Hepatocyte (in vitro differentiated cells): ENCODE results near the gene PLLP. TPM values are rescaled to one million over a fixed set of nuclear protein-coding genes. Genes with fewer than 3 reads are reported as not detected.

ENCODE experiments used
- DNase-seq: peaks from one replicate; pipeline ENCODE4 v3.0.0-alpha.2; 2016; ENCODE audit warnings: low spot score
- H2AFZ ChIP-seq: fragments of 200-600 bp; sonication (generic); 2 replicates; pipeline ENCODE4 v1.6.0; 2016; ENCODE audit warnings: antibody characterized with exemption, mild to moderate bottlenecking
- H3K27ac ChIP-seq: fragments of 200-600 bp; sonication (generic); 2 replicates; pipeline ENCODE4 v1.5.1; 2016; ENCODE audit warnings: mild to moderate bottlenecking
- H3K27me3 ChIP-seq: fragments of 200-600 bp; sonication (generic); 2 replicates; pipeline ENCODE4 v1.6.1; 2016
- H3K36me3 ChIP-seq: fragments of 200-600 bp; sonication (generic); replicated peaks from 2 replicates; pipeline ENCODE4 v1.5.1; 2016; ENCODE audit warnings: low read depth; ENCODE audit not compliant: insufficient read depth
- H3K4me1 ChIP-seq: fragments of 200-600 bp; sonication (generic); 2 replicates; pipeline ENCODE4 v1.5.1; 2016; ENCODE audit warnings: mild to moderate bottlenecking, moderate library complexity; ENCODE audit not compliant: insufficient read depth
- H3K4me2 ChIP-seq: fragments of 200-600 bp; sonication (generic); 2 replicates; pipeline ENCODE4 v1.6.0; 2016
- H3K4me3 ChIP-seq: fragments of 200-600 bp; sonication (generic); 2 replicates; pipeline ENCODE4 v1.5.1; 2016; ENCODE audit warnings: mild to moderate bottlenecking
- H3K79me2 ChIP-seq: fragments of 200-600 bp; sonication (generic); 2 replicates; pipeline ENCODE4 v1.6.0; 2017; ENCODE audit warnings: mild to moderate bottlenecking
- H3K9me2 ChIP-seq: fragments of 200-600 bp; sonication (generic); replicated peaks from 2 replicates; pipeline ENCODE4 v1.6.0; 2017; ENCODE audit warnings: mild to moderate bottlenecking; ENCODE audit not compliant: insufficient read depth
- H3K9me3 ChIP-seq: fragments of 200-600 bp; sonication (generic); 2 replicates; pipeline ENCODE4 v1.5.1; 2016; ENCODE audit warnings: low read depth, mild to moderate bottlenecking
- H4K20me1 ChIP-seq: fragments of 200-600 bp; sonication (generic); 2 replicates; pipeline ENCODE4 v1.6.0; 2016; ENCODE audit warnings: mild to moderate bottlenecking; ENCODE audit not compliant: insufficient read depth, poor library complexity, severe bottlenecking
- CTCF ChIP-seq: fragments of 200-600 bp; sonication (generic); IDR thresholded peaks from 2 replicates; pipeline ENCODE4 v1.5.1; 2016; ENCODE audit warnings: antibody characterized with exemption, mild to moderate bottlenecking; ENCODE audit not compliant: poor library complexity
- EZH2 ChIP-seq: fragments of 200-600 bp; sonication (generic); IDR thresholded peaks from 2 replicates; pipeline ENCODE4 v1.6.1; 2016; ENCODE audit warnings: antibody characterized with exemption, mild to moderate bottlenecking, borderline replicate concordance
- EZH2phosphoT487 ChIP-seq: fragments of 200-600 bp; sonication (generic); IDR thresholded peaks from one replicate; pipeline ENCODE4 v1.6.1; 2018; ENCODE audit warnings: antibody characterized with exemption, mild to moderate bottlenecking, low read depth, moderate library complexity; ENCODE audit not compliant: unreplicated experiment, severe bottlenecking
- WGBS: methylation state at CpG from one replicate; pipeline ENCODE4 v1.1.6; 2016; ENCODE audit warnings: low lambda C conversion rate; ENCODE audit errors: missing lambda C conversion rate; 5-methylcytosine and 5-hydroxymethylcytosine counted together
- polyA plus RNA-seq: library from polyadenylated mRNA; unstranded; fragments of >200 nt; fragmentation: Nextera tagmentation; extraction: Ambion mirVana; gene quantifications from 2 replicates; pipeline ENCODE4 v1.2.1, GENCODE V29; 2016
- total RNA-seq: library from RNA; depleted of rRNA; stranded (reverse); fragments of >200 nt; gene quantifications from 2 replicates; pipeline ENCODE4 v1.2.3, GENCODE V29; 2014

Gene PLLP
- total and polyA plus RNA-seq, 2 experiments from 2014 or later, result 38.7 to 42.3 TPM

GRCh38 chr16:57304169-57305061 lies 19.9 kb upstream of the PLLP start:
- Histone ChIP-seq H4K20me1 (no peaks in the 10 kb centered on the region), H3K4me2 (peak overlapping the region; percentile 22), H3K36me3 (no peaks in the 10 kb centered on the region), H3K79me2 (no peaks in the 10 kb centered on the region), H2AFZ (no peak overlapping the region), H3K9me2 (no peaks in the 10 kb centered on the region), H3K27me3 (no peaks in the 10 kb centered on the region), H3K9me3 (no peaks in the 10 kb centered on the region), H3K4me3 (no peak overlapping the region), H3K4me1 (peaks cover 12% of the 10 kb centered on the region), H3K27ac (peak overlapping the region; percentile 95)
- WGBS, result 80% methylated on average over 16 of the region's 16 CpGs
- no peak for TF ChIP-seq EZH2
- TF ChIP-seq EZH2phosphoT487, result no peak
- TF ChIP-seq CTCF, result no peak
- DNase-seq, result peak; percentile 88

GRCh38 chr16:57303910-57304168 lies 19.4 kb upstream of the PLLP start:
- Histone ChIP-seq H3K79me2 (no peaks in the 10 kb centered on the region), H3K4me3 (no peak overlapping the region), H4K20me1 (no peaks in the 10 kb centered on the region), H3K9me3 (no peaks in the 10 kb centered on the region), H3K36me3 (no peaks in the 10 kb centered on the region), H3K27ac (peak overlapping the region; percentile 84), H3K27me3 (no peaks in the 10 kb centered on the region), H3K4me2 (no peak overlapping the region), H3K9me2 (no peaks in the 10 kb centered on the region), H3K4me1 (peaks cover 14% of the 10 kb centered on the region), H2AFZ (no peak overlapping the region)
- no peak for DNase-seq
- no peak for TF ChIP-seq EZH2
- no peak for TF ChIP-seq EZH2phosphoT487
- TF ChIP-seq CTCF, result no peak
- 86% methylated on average over 4 of the region's 4 CpGs for WGBS

GRCh38 chr16:57303021-57303909 lies 18.8 kb upstream of the PLLP start:
- no peak overlapping the region for H2AFZ ChIP-seq
- 95% methylated on average over 4 of the region's 4 CpGs for WGBS
- no peaks in the 10 kb centered on the region for H4K20me1 ChIP-seq
- no peaks in the 10 kb centered on the region for H3K36me3 ChIP-seq
- TF ChIP-seq EZH2 (no peak), CTCF (no peak)
- no peaks in the 10 kb centered on the region for H3K9me3 ChIP-seq
- no peak for DNase-seq
- no peaks in the 10 kb centered on the region for H3K27me3 ChIP-seq
- H3K27ac ChIP-seq, result peak overlapping the region; percentile 84
- no peak overlapping the region for H3K4me2 ChIP-seq
- H3K4me3 ChIP-seq, result no peak overlapping the region
- H3K4me1 ChIP-seq, result peaks cover 15% of the 10 kb centered on the region
- no peaks in the 10 kb centered on the region for H3K9me2 ChIP-seq
- no peaks in the 10 kb centered on the region for H3K79me2 ChIP-seq
